Large intestine (tissue), 3 donors: ENCODE data around the gene TLL2. TPM values are rescaled to one million over a fixed set of nuclear protein-coding genes. Genes with fewer than 3 reads are reported as not detected.
A peak's percentile ranks its signal among the peaks of the same experiment; 100 is the strongest.

Experiments
- DNase-seq, 2 donors: peaks; one replicate each; pipeline versions ENCODE4 v3.0.0 to v3.0.0-alpha.2; 2013
- H3K27ac ChIP-seq: one replicate; pipeline ENCODE4 v1.5.1; 2013; ENCODE audit warnings: low read length
- H3K27me3 ChIP-seq: 2 replicates; pipeline ENCODE4 v1.6.1; 2013; ENCODE audit warnings: low read length; ENCODE audit not compliant: control insufficient read depth, insufficient read depth
- H3K36me3 ChIP-seq: 2 replicates; pipeline ENCODE4 v1.6.1; 2013; ENCODE audit warnings: low read length; ENCODE audit not compliant: control insufficient read depth, insufficient read depth
- H3K4me1 ChIP-seq: one replicate; pipeline ENCODE4 v1.6.1; 2013; ENCODE audit warnings: low read length; ENCODE audit not compliant: control insufficient read depth, insufficient read depth
- H3K4me3 ChIP-seq: one replicate; pipeline ENCODE4 v1.5.1; 2013; ENCODE audit warnings: low read length
- H3K9me3 ChIP-seq: one replicate; pipeline ENCODE4 v1.6.1; 2013; ENCODE audit warnings: mild to moderate bottlenecking, low read depth, low read length, moderate library complexity; ENCODE audit not compliant: control insufficient read depth
- WGBS: methylation state at CpG from one replicate; pipeline ENCODE4 v1.1.5; 2013; ENCODE audit warnings: low lambda C conversion rate; ENCODE audit not compliant: insufficient coverage; 5-methylcytosine and 5-hydroxymethylcytosine counted together
- polyA plus RNA-seq: library from polyadenylated mRNA; unstranded; fragments of 120-200 nt; gene quantifications from one replicate; pipeline ENCODE4 v1.2.1, GENCODE V29; 2013

The TLL2 gene
- polyA plus RNA-seq, 1 donor: 0.99 TPM

DNA sequence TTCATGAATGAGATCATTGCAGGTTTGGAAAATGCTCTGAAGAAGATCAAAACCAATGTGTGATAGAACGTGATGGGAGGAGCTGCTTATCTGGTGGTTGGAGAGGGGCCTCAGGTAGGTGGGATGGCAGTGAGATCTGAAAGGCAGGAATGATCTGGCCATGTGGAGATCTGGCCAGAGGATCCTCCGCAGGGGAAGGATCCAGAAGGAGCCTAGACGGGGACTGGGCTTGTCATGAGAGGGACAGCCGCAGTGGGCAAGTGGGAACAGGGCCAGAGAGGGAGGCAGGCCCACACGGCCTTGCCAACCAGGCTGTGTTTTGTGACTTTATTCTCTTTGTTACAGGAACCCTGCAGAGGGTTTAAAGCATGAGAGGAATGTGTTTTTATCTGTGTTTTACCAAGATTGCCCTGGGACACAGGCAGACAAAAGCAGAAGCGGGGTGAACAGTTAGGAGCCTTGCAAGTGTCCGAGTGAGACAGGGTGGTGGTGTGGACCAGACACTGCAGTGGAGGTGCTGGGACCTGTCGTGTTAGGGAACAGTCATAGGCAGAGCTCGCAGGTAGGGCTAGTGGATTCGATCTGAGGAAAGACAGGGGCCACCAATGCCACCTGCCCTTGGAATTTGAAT, 66.6 kb downstream of the TLL2 start:
- no CpG with 5 or more reads among the region's 10 CpGs for WGBS
- no peaks in the 10 kb centered on the region for H3K9me3 ChIP-seq
- H3K27ac ChIP-seq: no peak overlapping the region
- H3K4me1 ChIP-seq: no peaks in the 10 kb centered on the region
- DNase-seq: no peak
- no peak overlapping the region for H3K4me3 ChIP-seq
- peaks cover 13% of the 10 kb centered on the region for H3K27me3 ChIP-seq
- no peaks in the 10 kb centered on the region for H3K36me3 ChIP-seq

DNA sequence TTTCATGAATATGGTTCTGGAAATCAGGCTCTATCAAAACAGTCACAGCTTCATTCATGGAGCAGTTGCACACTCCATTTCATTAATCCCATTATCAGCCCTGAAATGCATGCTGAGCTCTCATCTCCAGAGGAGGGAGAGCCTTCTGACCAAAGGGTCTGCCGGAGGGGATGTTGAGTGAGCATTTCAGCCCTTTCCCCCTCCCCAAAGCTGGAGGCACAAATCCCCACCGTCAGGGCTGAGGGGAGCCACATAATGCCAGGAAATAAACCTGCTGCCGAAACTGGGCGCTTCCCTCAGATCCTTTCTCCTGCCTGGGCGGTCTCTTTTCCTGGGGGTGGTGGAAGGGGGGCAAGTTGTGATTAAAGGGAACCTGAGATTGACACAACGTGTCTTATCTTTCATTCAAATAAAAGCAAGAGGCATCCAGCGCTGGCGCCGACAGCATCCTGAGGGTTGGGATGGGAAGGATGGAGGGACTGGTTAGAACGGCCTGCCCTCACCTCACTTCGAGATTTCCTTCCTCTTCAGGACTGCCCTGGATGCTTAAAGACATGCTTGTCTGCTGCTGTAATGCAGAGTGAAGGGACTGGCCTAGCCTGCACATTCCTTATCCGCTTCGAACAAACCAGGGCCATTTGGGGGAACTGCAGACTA, 71.6 kb downstream of the TLL2 start:
- Histone ChIP-seq H3K27me3 (peaks cover 5% of the 10 kb centered on the region), H3K9me3 (no peaks in the 10 kb centered on the region), H3K27ac (no peak overlapping the region), H3K36me3 (no peaks in the 10 kb centered on the region), H3K4me3 (no peak overlapping the region), H3K4me1 (no peaks in the 10 kb centered on the region)
- no CpG with 5 or more reads among the region's 13 CpGs for WGBS
- no peak for DNase-seq

DNA sequence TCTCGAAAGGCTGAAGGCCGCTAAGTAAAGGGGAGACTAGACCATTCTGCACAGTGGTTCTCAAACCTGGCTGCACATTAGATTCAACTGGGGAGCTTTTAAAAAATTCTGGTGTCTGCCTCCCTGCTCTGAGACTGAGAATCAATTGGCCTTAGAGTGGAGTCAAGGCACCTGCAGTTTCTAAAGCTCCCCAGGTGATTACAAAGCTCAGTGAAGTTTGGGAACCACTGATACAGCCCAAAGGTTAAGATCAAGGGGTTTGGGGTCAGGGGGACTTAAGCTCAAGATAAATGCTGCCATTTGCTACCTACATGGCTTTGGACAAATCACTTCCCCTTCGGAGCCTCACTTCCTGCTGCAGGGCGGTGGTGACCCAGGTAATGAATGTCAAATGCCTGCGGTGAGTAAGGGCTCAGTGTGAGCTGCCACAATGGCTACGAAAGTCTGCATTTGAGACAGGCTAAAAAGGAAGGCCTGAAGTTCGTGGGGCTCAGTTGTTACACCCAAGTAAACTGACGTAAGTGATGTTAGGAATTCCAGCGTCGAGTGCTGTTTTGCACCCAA, 72.3 kb downstream of the TLL2 start:
- no peaks in the 10 kb centered on the region for H3K4me1 ChIP-seq
- no peaks in the 10 kb centered on the region for H3K36me3 ChIP-seq
- H3K27ac ChIP-seq: no peak overlapping the region
- peaks cover 3% of the 10 kb centered on the region for H3K27me3 ChIP-seq
- no peak overlapping the region for H3K4me3 ChIP-seq
- DNase-seq: no peak
- 25% methylated on average over 2 of the region's 10 CpGs for WGBS
- no peaks in the 10 kb centered on the region for H3K9me3 ChIP-seq

DNA sequence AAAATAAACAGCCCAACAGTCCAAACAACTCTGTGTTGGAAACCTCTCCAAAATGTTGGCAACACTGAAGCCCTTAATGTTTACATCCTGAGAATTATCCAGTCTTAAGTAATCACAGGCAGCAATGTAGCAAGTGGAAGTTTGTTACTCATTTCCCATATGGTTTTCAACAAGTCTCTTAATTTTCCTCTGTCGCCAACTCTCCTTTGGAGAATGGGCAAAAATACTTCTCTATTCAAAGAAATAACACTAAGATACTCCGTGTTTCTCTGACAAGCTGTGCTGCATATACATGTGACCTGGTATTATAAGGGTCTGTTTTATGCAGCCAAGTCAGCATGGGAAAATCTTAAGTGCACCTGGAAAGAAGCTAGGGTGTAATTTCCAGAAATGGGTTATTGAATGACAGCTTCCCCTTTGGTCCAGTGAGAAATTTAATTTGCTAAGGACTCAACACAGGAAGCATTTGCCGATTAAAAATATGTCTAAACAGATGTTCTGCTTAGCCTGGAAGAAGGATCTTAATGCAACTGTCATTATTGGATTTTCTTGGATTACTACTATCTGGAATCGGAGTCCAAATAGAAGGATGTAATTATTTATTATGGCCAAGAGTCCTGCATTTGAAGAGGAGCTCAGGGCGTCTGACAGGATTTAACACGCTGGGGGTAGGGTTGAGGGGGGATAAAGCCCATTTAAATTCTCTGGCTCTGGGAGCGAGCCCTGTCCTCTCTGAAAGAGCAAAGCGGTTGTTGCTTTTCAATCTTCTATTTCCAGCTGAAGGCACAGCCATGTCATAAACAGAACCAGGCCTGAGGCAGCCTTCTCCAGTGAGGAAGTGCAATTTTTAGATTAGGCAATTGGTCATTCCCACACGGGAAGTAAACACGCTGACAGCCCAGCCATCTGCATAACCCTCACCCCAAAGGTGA, 73.1 kb downstream of the TLL2 start:
- Histone ChIP-seq H3K27ac (no peak overlapping the region), H3K4me1 (no peaks in the 10 kb centered on the region), H3K9me3 (no peaks in the 10 kb centered on the region), H3K4me3 (no peak overlapping the region), H3K36me3 (no peaks in the 10 kb centered on the region), H3K27me3 (no peaks in the 10 kb centered on the region)
- 75% methylated on average over 2 of the region's 10 CpGs for WGBS
- DNase-seq: peak in 1 of 2 donors; percentile 13

DNA sequence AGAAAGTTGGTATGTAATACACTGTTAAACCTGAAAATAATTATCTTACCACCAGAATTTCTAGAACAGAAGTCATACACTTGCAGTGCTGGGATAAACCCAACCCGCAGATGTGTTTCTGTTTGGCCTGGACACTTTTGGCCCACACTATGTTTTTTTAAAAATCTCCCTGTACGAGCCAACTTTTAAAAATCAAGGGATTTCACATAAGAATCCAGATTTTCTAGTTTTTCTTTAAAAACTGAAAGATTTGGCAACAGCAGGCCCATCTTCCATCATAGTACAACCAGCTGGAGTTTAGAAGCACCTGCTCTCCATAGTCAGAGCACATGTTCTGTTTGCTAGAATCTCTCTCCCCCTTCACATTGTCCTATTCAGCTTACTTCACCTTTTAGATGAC, 74.0 kb downstream of the TLL2 start:
- whole genome bisulfite sequencing: no CpG with 5 or more reads among the region's 2 CpGs
- H3K27ac ChIP-seq: no peak overlapping the region
- no peak overlapping the region for H3K4me3 ChIP-seq
- no peaks in the 10 kb centered on the region for H3K9me3 ChIP-seq
- H3K4me1 ChIP-seq: no peaks in the 10 kb centered on the region
- no peaks in the 10 kb centered on the region for H3K27me3 ChIP-seq
- H3K36me3 ChIP-seq: no peaks in the 10 kb centered on the region
- DNase-seq: no peak

DNA sequence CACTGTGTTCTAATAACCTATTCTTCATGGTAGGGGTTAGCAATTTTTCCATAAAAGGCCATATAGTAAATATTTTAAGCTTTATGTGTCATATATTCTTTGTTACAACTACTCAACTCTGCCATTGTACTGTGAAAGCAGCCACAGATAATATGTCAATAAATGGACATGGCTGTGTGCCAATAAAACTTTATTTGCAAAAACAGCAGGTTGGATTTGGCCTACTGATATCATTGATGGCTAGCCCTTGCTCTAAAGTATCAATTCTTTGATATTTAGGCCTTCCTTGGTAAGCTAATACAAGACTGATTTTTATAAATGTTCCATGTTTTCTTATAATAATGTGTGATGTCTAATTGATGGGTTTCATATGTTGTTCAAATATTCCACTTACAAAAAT, 77.7 kb downstream of the TLL2 start:
- no peaks in the 10 kb centered on the region for H3K4me1 ChIP-seq
- H3K27ac ChIP-seq: no peak overlapping the region
- DNase-seq: no peak

DNA sequence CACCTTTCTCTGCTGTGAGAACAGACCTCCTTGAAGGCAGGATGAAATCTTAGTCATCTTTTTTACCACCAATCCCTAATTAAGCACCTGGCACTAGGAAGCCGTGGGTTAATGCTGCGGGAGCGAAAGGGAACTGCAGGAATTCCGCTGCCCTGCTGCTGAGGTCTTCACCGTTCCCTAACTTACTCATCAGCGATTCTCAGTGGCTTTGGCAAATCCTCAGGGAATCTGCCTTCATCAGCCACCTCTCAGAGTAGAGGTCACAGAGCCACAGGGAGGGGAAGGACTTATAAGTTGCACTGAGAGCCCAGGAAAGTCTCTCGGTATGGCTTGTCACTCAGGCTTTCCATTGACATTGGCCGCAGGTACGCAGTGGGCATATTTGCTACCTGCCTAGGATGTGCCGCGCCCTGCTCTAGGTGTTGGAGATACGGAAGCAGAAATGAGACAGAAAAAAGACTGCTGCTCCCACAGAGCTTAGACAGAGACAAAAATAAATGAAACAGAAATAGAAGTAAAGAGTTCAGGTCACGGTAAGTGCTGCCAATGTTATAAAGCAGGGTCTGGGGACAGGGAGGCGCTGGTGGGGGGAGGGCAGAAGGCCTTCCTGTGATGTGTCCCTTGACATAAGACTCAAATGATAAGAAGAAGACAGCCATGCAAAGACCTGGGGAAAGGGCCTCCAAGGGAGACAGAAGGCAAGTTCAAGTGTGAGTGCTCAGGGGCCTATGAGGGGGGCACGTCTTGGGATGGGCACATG, 82.3 kb downstream of the TLL2 start:
- peaks cover 3% of the 10 kb centered on the region for H3K9me3 ChIP-seq
- WGBS: 80% methylated on average over 1 of the region's 15 CpGs
- no peaks in the 10 kb centered on the region for H3K4me1 ChIP-seq
- H3K27me3 ChIP-seq: peaks cover 4% of the 10 kb centered on the region
- no peak overlapping the region for H3K27ac ChIP-seq
- no peak overlapping the region for H3K4me3 ChIP-seq
- no peak for DNase-seq
- no peaks in the 10 kb centered on the region for H3K36me3 ChIP-seq

More for the DNA sequence above, 77.7 kb downstream of the TLL2 start:
- no peak overlapping the region for H3K4me3 ChIP-seq
- H3K36me3 ChIP-seq: no peaks in the 10 kb centered on the region
- peaks cover 4% of the 10 kb centered on the region for H3K27me3 ChIP-seq
- peaks cover 3% of the 10 kb centered on the region for H3K9me3 ChIP-seq

DNA sequence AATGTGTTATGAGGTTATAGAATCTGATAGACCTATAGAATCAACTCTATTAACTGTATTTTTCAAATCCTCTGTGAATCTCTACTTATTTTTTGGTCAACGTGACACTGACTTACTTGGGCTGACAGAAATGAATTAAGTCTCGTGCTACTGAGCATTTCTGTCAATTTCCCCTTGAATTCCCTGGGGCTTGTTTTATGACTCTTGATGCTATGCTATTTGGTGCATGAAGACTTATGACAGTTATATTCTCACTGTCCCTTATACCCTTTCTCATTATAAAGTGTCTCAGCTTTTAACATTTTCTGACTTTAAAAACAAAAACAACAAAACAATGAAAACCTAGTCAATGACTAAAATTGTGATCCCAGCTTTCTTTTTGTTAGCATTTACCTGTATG, 86.4 kb downstream of the TLL2 start:
- no peak overlapping the region for H3K27ac ChIP-seq
- H3K27me3 ChIP-seq: peaks cover 2% of the 10 kb centered on the region
- WGBS: 100% methylated on average over 1 of the region's 2 CpGs
- no peak for DNase-seq
- no peaks in the 10 kb centered on the region for H3K36me3 ChIP-seq
- no peaks in the 10 kb centered on the region for H3K4me1 ChIP-seq
- no peak overlapping the region for H3K4me3 ChIP-seq
- no peaks in the 10 kb centered on the region for H3K9me3 ChIP-seq

DNA sequence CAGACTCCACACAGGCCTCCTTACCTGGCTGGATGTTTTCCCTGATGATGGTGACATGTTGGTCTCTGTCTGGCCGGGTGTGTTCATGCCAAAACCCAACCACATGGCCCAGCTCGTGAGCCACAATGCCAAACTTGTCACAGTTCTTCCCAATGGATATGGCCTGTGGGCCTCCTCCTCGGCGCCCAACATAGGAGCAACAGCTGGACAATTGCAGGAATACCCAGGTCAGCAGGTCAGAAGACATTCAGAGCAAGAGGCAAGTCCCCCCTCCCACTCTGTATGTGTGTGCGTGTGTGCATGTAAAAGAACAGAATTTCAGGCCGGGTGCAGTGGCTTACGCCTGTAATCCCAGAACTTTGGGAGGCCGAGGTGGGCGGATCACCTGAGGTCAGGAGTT, 91.2 kb downstream of the TLL2 start:
- no peaks in the 10 kb centered on the region for H3K27me3 ChIP-seq
- H3K27ac ChIP-seq: no peak overlapping the region
- no peaks in the 10 kb centered on the region for H3K4me1 ChIP-seq
- no peak overlapping the region for H3K4me3 ChIP-seq
- no peak for DNase-seq
- no peaks in the 10 kb centered on the region for H3K9me3 ChIP-seq
- no peaks in the 10 kb centered on the region for H3K36me3 ChIP-seq
- no CpG with 5 or more reads among the region's 9 CpGs for WGBS

DNA sequence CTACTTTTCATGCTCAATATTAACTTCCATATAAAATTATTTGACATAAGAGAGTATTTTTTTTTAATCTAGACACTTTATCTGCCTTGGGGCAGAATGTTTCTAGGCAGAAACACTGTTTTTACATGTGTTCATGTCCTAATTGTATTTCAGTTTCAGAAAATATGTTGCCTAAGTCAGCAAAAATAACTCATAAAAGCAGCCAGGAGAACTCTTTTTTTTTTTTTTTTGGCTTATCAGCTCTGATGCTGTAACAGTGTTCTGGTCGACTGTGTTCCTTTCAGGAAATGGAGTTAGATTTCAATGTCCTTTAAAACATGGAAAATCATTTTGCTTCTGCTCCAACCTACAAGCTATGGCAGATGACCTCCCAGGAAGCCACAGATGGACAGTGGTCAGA, 91.7 kb downstream of the TLL2 start:
- Histone ChIP-seq H3K4me3 (no peak overlapping the region), H3K27ac (no peak overlapping the region), H3K4me1 (no peaks in the 10 kb centered on the region), H3K36me3 (no peaks in the 10 kb centered on the region), H3K9me3 (no peaks in the 10 kb centered on the region), H3K27me3 (no peaks in the 10 kb centered on the region)
- no peak for DNase-seq
- no CpG with 5 or more reads among the region's 1 CpG for WGBS
